Duodenal mucosa (tissue), 2 donors: ENCODE measurements around the gene RIPPLY1.

ENCODE experiments used
- H3K27ac ChIP-seq: one replicate; pipeline ENCODE4 v1.7.0; 2013; ENCODE audit warnings: low read depth, low read length
- H3K27me3 ChIP-seq, 2 donors: one replicate each; pipeline ENCODE4 v1.7.0; 2013; ENCODE audit warnings: low read length in 2 of 2, control low read depth in 1 of 2; ENCODE audit not compliant: insufficient read depth in 2 of 2, control insufficient read depth in 1 of 2
- H3K36me3 ChIP-seq, 2 donors: one replicate each; pipeline ENCODE4 v1.7.0; 2013; ENCODE audit warnings: low read length in 2 of 2, control low read depth in 1 of 2; ENCODE audit not compliant: insufficient read depth in 2 of 2, control insufficient read depth in 1 of 2
- H3K4me1 ChIP-seq, 2 donors: one replicate each; pipeline ENCODE4 v1.7.0; 2013; ENCODE audit warnings: low read length in 2 of 2, control low read depth in 1 of 2; ENCODE audit not compliant: insufficient read depth in 2 of 2, control insufficient read depth in 1 of 2
- H3K4me3 ChIP-seq, 2 donors: one replicate each; pipeline ENCODE4 v1.7.0; 2013; ENCODE audit warnings: low read length in 2 of 2, low read depth in 1 of 2
- H3K9ac ChIP-seq, 2 donors: one replicate each; pipeline ENCODE4 v1.7.0; 2013; ENCODE audit warnings: low read length in 2 of 2, low read depth in 1 of 2
- H3K9me3 ChIP-seq, 2 donors: one replicate each; pipeline ENCODE4 v1.7.0; 2013; ENCODE audit warnings: low read length in 2 of 2, control low read depth in 1 of 2; ENCODE audit not compliant: control insufficient read depth in 1 of 2

RIPPLY1 gene

GRCh38 chrX:106903291-106903824 lies at the start of gene RIPPLY1:
RIPPLY1 (minus strand) TSS chrX:106903341; CDS start chrX:106903287, 54 bp downstream.
- H3K4me3 ChIP-seq: no peak within 1 kb of the TSS

GRCh38 chrX:106952538-106952937 lies 49.4 kb upstream of the RIPPLY1 start:
- Histone ChIP-seq H3K27ac (no peak overlapping the region), H3K9me3 (no peaks in the 10 kb centered on the region), H3K27me3 (no peaks in the 10 kb centered on the region), H3K4me1 (peaks cover 3 to 4% of the 10 kb centered on the region in 2 donors), H3K36me3 (peaks cover 0 to 4% of the 10 kb centered on the region in 2 donors), H3K4me3 (no peak overlapping the region), H3K9ac (no peak overlapping the region)

More at GRCh38 chrX:106903291-106903824, at the start of gene RIPPLY1:
- Histone ChIP-seq H3K27ac (no peak within 1 kb of the TSS), H3K9ac (no peak within 1 kb of the TSS), H3K9me3 (no peaks in the 10 kb centered on the region), H3K4me1 (peaks cover 23 to 31% of the 10 kb centered on the region in 2 donors), H3K27me3 (no peaks in the 10 kb centered on the region), H3K36me3 (no peaks in the 10 kb centered on the region)

GRCh38 chrX:106952089-106952488 lies 48.9 kb upstream of the RIPPLY1 start:
- H3K4me1 ChIP-seq: peaks cover 3 to 4% of the 10 kb centered on the region in 2 donors
- H3K27me3 ChIP-seq: no peaks in the 10 kb centered on the region
- no peak overlapping the region for H3K27ac ChIP-seq
- H3K9ac ChIP-seq: no peak overlapping the region
- H3K4me3 ChIP-seq: no peak overlapping the region
- H3K36me3 ChIP-seq: peaks cover 0 to 4% of the 10 kb centered on the region in 2 donors
- H3K9me3 ChIP-seq: no peaks in the 10 kb centered on the region

GRCh38 chrX:106951230-106951629 lies 48.1 kb upstream of the RIPPLY1 start:
- H3K9me3 ChIP-seq: no peaks in the 10 kb centered on the region
- H3K27me3 ChIP-seq: no peaks in the 10 kb centered on the region
- H3K4me3 ChIP-seq: no peak overlapping the region
- no peak overlapping the region for H3K27ac ChIP-seq
- H3K36me3 ChIP-seq: no peaks in the 10 kb centered on the region
- H3K9ac ChIP-seq: no peak overlapping the region
- H3K4me1 ChIP-seq: peaks cover 3 to 4% of the 10 kb centered on the region in 2 donors

DNA sequence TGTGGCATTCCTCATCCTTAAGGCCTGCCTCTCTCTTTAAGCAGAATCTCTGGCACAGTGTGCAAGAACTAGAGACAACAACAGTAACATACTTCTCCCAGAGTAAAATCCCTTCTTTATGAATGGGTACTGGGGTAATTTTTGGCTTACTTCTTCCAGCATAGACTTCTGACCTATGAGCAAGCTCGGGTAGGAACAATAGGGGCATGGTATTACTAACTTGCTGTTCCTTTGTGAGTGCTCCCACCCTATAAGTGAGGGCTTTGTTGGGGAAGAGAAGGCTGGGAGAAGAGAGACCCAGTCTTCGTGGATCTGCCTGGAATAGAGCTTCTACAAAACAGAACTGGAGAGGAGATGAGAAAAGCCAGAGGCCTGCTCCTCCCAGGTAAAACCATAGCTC lies 47.2 kb upstream of the RIPPLY1 start:
- no peak overlapping the region for H3K4me3 ChIP-seq
- no peak overlapping the region for H3K27ac ChIP-seq
- no peaks in the 10 kb centered on the region for H3K27me3 ChIP-seq
- peaks cover 3 to 4% of the 10 kb centered on the region in 2 donors for H3K4me1 ChIP-seq
- no peaks in the 10 kb centered on the region for H3K9me3 ChIP-seq
- H3K36me3 ChIP-seq: no peaks in the 10 kb centered on the region
- no peak overlapping the region for H3K9ac ChIP-seq

DNA sequence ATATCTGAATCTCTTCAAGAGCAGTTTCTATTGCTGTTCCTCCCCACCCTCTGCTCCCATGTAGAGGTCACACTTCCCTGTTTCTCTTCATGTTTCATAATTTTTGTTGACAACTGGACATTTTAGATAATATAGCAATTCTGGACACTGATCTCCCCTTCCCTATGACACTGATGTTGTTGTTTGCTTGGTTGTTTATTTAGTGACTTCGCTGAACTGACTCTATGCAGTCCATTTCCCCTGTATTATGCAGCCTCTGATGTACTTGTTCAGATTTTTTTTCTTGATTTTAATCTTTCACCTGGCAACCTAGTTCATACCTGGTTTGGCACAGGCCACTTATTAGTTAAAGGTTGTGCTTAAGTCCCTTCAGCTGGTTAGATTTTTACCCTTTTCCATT lies 46.2 kb upstream of the RIPPLY1 start:
- H3K9ac ChIP-seq: no peak overlapping the region
- H3K4me1 ChIP-seq: peaks cover 3 to 4% of the 10 kb centered on the region in 2 donors
- no peaks in the 10 kb centered on the region for H3K36me3 ChIP-seq
- H3K9me3 ChIP-seq: no peaks in the 10 kb centered on the region
- no peak overlapping the region for H3K4me3 ChIP-seq
- H3K27me3 ChIP-seq: no peaks in the 10 kb centered on the region
- no peak overlapping the region for H3K27ac ChIP-seq

GRCh38 chrX:106948641-106949040 lies 45.5 kb upstream of the RIPPLY1 start:
- Histone ChIP-seq H3K4me1 (peaks cover 3 to 4% of the 10 kb centered on the region in 2 donors), H3K4me3 (no peak overlapping the region), H3K27me3 (no peaks in the 10 kb centered on the region), H3K9me3 (no peaks in the 10 kb centered on the region), H3K9ac (no peak overlapping the region), H3K36me3 (no peaks in the 10 kb centered on the region), H3K27ac (no peak overlapping the region)

GRCh38 chrX:106946464-106946863 lies 43.3 kb upstream of the RIPPLY1 start:
- no peaks in the 10 kb centered on the region for H3K27me3 ChIP-seq
- H3K9ac ChIP-seq: no peak overlapping the region
- H3K4me3 ChIP-seq: no peak overlapping the region
- no peak overlapping the region for H3K27ac ChIP-seq
- H3K9me3 ChIP-seq: no peaks in the 10 kb centered on the region
- H3K4me1 ChIP-seq: no peaks in the 10 kb centered on the region
- peaks cover 0 to 13% of the 10 kb centered on the region in 2 donors for H3K36me3 ChIP-seq

DNA sequence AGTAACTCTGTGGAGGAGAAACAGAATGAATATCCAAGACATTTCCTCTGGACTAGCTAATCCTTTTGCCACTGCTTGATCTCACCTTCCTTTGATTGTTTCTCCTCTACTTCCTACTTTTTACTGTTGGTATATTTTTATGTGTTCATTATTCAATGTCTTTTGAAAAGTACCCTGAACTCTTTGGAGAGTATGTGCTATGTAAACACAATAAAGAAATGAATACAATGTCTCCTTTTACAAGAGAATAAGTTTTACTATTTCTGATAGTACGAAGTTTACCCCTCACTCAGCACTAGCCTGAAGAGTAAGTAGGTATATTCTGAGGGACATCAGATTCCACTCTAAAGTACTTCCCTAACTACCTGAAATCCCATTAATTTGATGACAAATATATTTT lies 36.9 kb upstream of the RIPPLY1 start:
- Histone ChIP-seq H3K9me3 (no peaks in the 10 kb centered on the region), H3K4me3 (no peak overlapping the region), H3K36me3 (peaks cover 0 to 21% of the 10 kb centered on the region in 2 donors), H3K9ac (no peak overlapping the region), H3K4me1 (no peaks in the 10 kb centered on the region), H3K27ac (no peak overlapping the region), H3K27me3 (no peaks in the 10 kb centered on the region)

DNA sequence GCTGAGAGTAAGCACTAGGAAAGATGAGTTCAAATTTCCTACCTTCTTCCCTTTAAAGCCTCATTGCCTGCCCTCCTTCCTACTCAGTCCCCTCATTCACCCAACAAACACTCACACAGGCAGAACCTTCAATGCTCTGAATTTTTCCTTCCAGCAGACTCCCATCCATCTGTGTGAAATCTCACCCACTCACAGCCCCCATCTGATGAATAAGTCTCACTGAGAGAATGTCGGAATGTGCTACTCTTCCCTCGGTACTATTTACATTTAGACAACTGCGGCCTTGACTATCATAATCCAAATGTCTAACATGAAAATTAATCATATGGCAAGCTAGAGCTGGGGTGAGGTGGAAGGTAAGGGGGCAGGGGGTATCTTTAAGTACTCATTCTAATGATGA lies 36.4 kb upstream of the RIPPLY1 start:
- Histone ChIP-seq H3K27me3 (no peaks in the 10 kb centered on the region), H3K36me3 (peaks cover 0 to 21% of the 10 kb centered on the region in 2 donors), H3K4me1 (no peaks in the 10 kb centered on the region), H3K27ac (no peak overlapping the region), H3K9ac (no peak overlapping the region), H3K9me3 (no peaks in the 10 kb centered on the region), H3K4me3 (no peak overlapping the region)
